ENCODE results near the gene TM4SF5. TPM values are rescaled to one million over a fixed set of nuclear protein-coding genes. Genes with fewer than 3 reads are reported as not detected.

TM4SF5 gene
- total and polyA plus RNA-seq, 2 of the 8 experiments (the other 6 are each of a cell fraction or from before 2014, with no cell fraction given): not detected

DNA sequence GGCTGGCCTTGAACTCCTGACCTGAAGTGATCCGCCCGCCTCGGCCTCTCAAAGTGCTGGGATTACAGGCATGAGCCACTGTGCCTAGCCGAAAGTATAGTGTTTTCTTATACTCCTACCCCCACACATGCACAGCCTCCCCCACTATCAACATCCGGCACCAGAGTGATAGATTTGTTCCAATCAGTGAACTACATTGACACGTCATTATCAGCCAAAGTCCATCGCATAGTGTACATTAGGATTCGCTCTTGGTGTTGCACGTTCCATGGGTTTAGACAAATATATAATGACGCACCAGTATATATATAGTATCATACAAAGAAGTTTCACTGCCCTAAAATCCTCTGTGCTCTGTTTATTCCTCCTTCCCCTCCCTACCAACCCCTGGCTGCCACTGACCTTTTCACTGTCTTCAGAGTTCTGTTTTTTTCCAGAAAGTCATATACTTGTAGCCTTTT, 11.9 kb upstream of the TM4SF5 start:
- Histone ChIP-seq H3K27ac (ENCODE audit: low read depth, low read length) (no peak overlapping the region), H2BK5ac (ENCODE audit: low read depth, low read length) (no peak overlapping the region), H2AFZ (ENCODE audit: low read length) (no peak overlapping the region), H3K79me1 (ENCODE audit: low read depth, low read length) (no peaks in the 10 kb centered on the region), H3K4me2 (ENCODE audit: insufficient read depth in 1 of 2, low read depth in 2 of 2, low read length in 2 of 2) (no peak overlapping the region), H3K27me3 (replicated peaks in 1 of 4; ENCODE audit: control insufficient read depth in 3 of 4, extremely low read depth in 1 of 4, insufficient read depth in 3 of 4, low read length in 3 of 4) (no peaks in the 10 kb centered on the region), H3K4ac (replicated peaks; ENCODE audit: insufficient read length, low read depth, low read length) (no peak overlapping the region), H3K18ac (ENCODE audit: extremely low read depth, low read length) (no peak overlapping the region), H4K91ac (replicated peaks; ENCODE audit: insufficient read length, low read length) (no peak overlapping the region), H3K23ac (ENCODE audit: insufficient read length) (no peak overlapping the region), H3K56ac (replicated peaks; ENCODE audit: insufficient read length, low read depth, low read length) (no peak overlapping the region), H3K4me1 (replicated peaks in 1 of 4; ENCODE audit: control insufficient read depth in 3 of 4, insufficient read depth in 4 of 4, low read length in 3 of 4) (no peaks in the 10 kb centered on the region), H3K4me3 (ENCODE audit: extremely low read depth in 1 of 4, insufficient read depth in 2 of 4, low read depth in 3 of 4, low read length in 4 of 4) (no peak overlapping the region), H2BK20ac (ENCODE audit: low read length) (no peak overlapping the region), H2AK5ac (ENCODE audit: low read depth, low read length) (no peak overlapping the region), H4K5ac (ENCODE audit: insufficient read length, low read depth, low read length) (no peak overlapping the region), H2BK12ac (ENCODE audit: low read depth, low read length) (no peak overlapping the region), H3K36me3 (ENCODE audit: control insufficient read depth in 2 of 4, insufficient read depth in 4 of 4, low read length in 3 of 4) (no peaks in the 10 kb centered on the region), H2BK120ac (replicated peaks; ENCODE audit: low read depth, low read length) (no peak overlapping the region), H3K14ac (ENCODE audit: insufficient read length) (no peak overlapping the region), H4K8ac (ENCODE audit: extremely low read depth, insufficient read depth, low read length) (no peak overlapping the region), H3K9me3 (ENCODE audit: insufficient read depth in 2 of 2, low read depth in 1 of 2, low read length in 1 of 2) (no peaks in the 10 kb centered on the region), H2BK15ac (ENCODE audit: low read length) (no peak overlapping the region), H3K79me2 (ENCODE audit: control insufficient read depth in 1 of 2, insufficient read depth in 2 of 2, low read length in 2 of 2) (no peaks in the 10 kb centered on the region), H3K23me2 (ENCODE audit: low read depth, low read length) (no peaks in the 10 kb centered on the region), H4K20me1 (replicated peaks in 1 of 2; ENCODE audit: control insufficient read depth in 1 of 2, insufficient read depth in 2 of 2, low read length in 2 of 2) (no peaks in the 10 kb centered on the region), H3K9ac (replicated peaks in 1 of 4; ENCODE audit: extremely low read depth in 1 of 4, low read depth in 3 of 4, low read length in 3 of 4) (no peak overlapping the region)
- CTCF ChIA-PET (ENCODE audit: partially characterized antibody): no interaction called here
- POLR2A ChIA-PET (ENCODE audit: partially characterized antibody): no interaction called here
- WGBS, 2 experiments (ENCODE audit: extremely low coverage in 1 of 2, insufficient coverage in 1 of 2, insufficient read length in 1 of 2, insufficient replicate concordance in 2 of 2, low coverage in 1 of 2, low lambda C conversion rate in 2 of 2, missing lambda C conversion rate in 1 of 2): 88% methylated on average over 10 of the region's 10 CpGs; no CpG with 5 or more reads in 1 of the 2 experiments
- FAIRE-seq (no peak), DNase-seq (ENCODE audit: low read depth in 1 of 2, low spot score in 2 of 2) (no peak)
- TF ChIP-seq SUZ12 (IDR thresholded peaks at IDR 0.05; ENCODE audit: low read length) (no peak), POLR2A (IDR thresholded peaks at IDR 0.05; ENCODE audit: control extremely low read depth in 1 of 2, low read depth in 2 of 2, low read length in 2 of 2) (no peak), KDM4A (IDR thresholded peaks at IDR 0.05; ENCODE audit: low read depth, low read length, severe bottlenecking) (no peak), POU5F1 (IDR thresholded peaks at IDR 0.05; ENCODE audit: low read depth, low read length) (no peak), NANOG (IDR thresholded peaks at IDR 0.05; ENCODE audit: insufficient read depth, low read depth, low read length, poor library complexity, severe bottlenecking) (no peak), GTF2F1 (IDR thresholded peaks at IDR 0.05; ENCODE audit: borderline replicate concordance, low read depth, low read length) (no peak), PHF8 (conservative IDR thresholded peaks at IDR 0.05; ENCODE audit: low read depth, low read length) (no peak), CREB1 (IDR thresholded peaks at IDR 0.05) (no peak), SRF (IDR thresholded peaks at IDR 0.05; ENCODE audit: low read depth, low read length) (no peak), SP4 (IDR thresholded peaks at IDR 0.05; ENCODE audit: low read length) (no peak), FOSL1 (IDR thresholded peaks at IDR 0.05; ENCODE audit: insufficient read depth, low read depth, low read length) (no peak), EGR1 (IDR thresholded peaks at IDR 0.05; ENCODE audit: borderline replicate concordance, low read depth, low read length) (no peak)
